ENCODE results near the gene SULT2A1. TPM values are rescaled to one million over a fixed set of nuclear protein-coding genes. Genes with fewer than 3 reads are reported as not detected.

SULT2A1 gene
- total and polyA plus RNA-seq, 2 donors from 2014 or later, result not detected

DNA sequence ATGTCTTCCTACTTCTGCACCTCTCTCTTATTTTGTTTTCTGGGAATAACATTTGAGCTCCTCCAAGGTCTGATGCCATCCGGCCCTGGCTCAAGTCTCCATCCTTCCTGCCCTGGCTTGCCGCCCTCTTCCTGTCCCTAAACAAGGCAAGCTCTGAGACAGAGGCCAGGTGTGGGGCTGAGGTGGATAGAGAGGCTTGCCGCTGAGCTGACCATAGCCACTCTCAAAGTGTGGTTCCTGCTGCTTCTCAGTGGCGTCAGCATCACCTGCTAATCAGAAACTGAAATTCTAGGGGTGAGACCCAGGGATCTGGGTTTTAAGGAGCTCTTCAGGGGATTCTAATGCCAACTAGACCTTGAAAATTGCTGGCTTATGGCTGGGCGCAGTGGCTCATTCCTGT lies 33.1 kb downstream of the SULT2A1 start:
- no peak for TF ChIP-seq CTCF (IDR thresholded peaks at IDR 0.05; ENCODE audit: borderline replicate concordance, extremely low read depth, insufficient read depth)
- intact Hi-C loops (cut with DNase I), result no loop called here
- H3K36me3 ChIP-seq (ENCODE audit: control insufficient read depth in 2 of 3, insufficient read depth in 3 of 3, low read length in 3 of 3), result no peaks in the 10 kb centered on the region
- H3K4me3 ChIP-seq (ENCODE audit: low read length in 3 of 3), result no peak overlapping the region
- H3K9me3 ChIP-seq (ENCODE audit: control insufficient read depth in 2 of 3, insufficient read depth in 1 of 3, low read length in 3 of 3), result no peaks in the 10 kb centered on the region
- no peaks in the 10 kb centered on the region for H3K4me1 ChIP-seq (ENCODE audit: control insufficient read depth in 2 of 3, insufficient read depth in 2 of 3, low read depth in 1 of 3, low read length in 3 of 3)
- H3K27ac ChIP-seq (ENCODE audit: low read depth in 2 of 2, low read length in 2 of 2), result no peak overlapping the region
- H3K27me3 ChIP-seq (ENCODE audit: control insufficient read depth, insufficient read depth, low read length), result peaks cover 8% of the 10 kb centered on the region
- no peak overlapping the region for H3K9ac ChIP-seq (ENCODE audit: low read length in 3 of 3)
- DNase-seq, result no peak
- FAIRE-seq, result no peak

DNA sequence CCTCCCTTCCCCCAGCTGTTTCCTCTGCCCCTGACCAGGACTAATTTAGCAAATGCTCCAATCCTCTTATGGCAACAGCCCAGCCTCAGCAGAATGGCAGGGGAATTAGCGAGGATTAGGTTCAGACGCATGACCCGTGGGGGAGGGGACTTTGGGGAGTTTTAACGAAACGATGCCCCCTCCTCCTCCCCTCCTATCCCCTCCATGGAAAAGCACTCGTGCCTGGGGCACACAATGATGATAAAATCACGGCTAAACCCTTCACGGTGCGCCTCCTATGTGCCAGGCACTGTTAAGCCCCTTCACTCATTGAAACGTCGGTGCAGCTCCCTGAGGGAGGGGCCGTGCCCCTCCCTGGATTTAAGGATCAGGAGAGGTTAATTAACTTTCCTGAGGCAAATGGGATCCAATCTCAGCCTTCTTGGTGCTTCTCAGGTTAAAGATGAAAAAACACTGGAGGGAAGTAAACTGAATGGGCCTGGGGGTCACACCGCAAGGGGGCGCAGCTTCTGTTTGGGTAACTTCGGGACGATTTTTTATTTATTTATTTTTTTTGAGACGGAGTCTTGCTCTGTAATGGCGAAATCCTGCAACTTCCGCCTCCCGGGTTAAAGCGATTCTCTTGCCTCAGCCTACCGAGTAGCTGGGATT lies 37.2 kb downstream of the SULT2A1 start:
- Histone ChIP-seq H3K9me3 (ENCODE audit: control insufficient read depth in 2 of 3, insufficient read depth in 1 of 3, low read length in 3 of 3) (no peaks in the 10 kb centered on the region), H3K27ac (ENCODE audit: low read depth in 2 of 2, low read length in 2 of 2) (no peak overlapping the region), H3K27me3 (ENCODE audit: control insufficient read depth, insufficient read depth, low read length) (peaks cover 8% of the 10 kb centered on the region), H3K9ac (ENCODE audit: low read length in 3 of 3) (no peak overlapping the region), H3K4me1 (ENCODE audit: control insufficient read depth in 2 of 3, insufficient read depth in 2 of 3, low read depth in 1 of 3, low read length in 3 of 3) (no peaks in the 10 kb centered on the region), H3K36me3 (ENCODE audit: control insufficient read depth in 2 of 3, insufficient read depth in 3 of 3, low read length in 3 of 3) (no peaks in the 10 kb centered on the region), H3K4me3 (ENCODE audit: low read length in 3 of 3) (no peak overlapping the region)
- peak; percentile 19 for TF ChIP-seq CTCF (IDR thresholded peaks at IDR 0.05; ENCODE audit: borderline replicate concordance, extremely low read depth, insufficient read depth)
- no peak for FAIRE-seq
- DNase-seq, result peak in 3 of 5 donors; percentile 6 to 12 (median 12)
- intact Hi-C loops (cut with DNase I), result no loop called here

DNA sequence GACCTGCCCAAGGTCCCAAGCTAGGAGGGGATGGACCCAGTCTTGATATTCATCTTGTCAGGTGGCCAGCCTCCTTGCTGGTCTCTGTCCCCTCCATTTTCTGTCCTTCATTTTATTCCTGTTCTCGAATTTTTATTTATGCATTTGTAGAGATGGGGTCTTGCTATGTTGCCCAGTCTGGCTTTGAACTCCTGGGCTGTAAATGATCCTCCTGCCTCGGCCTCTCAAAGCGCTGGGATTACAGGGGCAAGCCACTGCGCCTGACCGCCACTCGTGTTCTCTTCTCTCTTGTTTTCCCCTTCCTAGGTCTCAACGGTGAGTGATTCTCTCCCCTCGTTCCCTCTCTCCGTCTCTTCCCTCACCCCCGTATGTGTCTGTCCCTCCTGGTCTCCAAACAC lies 37.7 kb downstream of the SULT2A1 start:
- FAIRE-seq (no peak), DNase-seq (no peak)
- Histone ChIP-seq H3K9me3 (ENCODE audit: control insufficient read depth in 2 of 3, insufficient read depth in 1 of 3, low read length in 3 of 3) (no peaks in the 10 kb centered on the region), H3K27ac (ENCODE audit: low read depth in 2 of 2, low read length in 2 of 2) (no peak overlapping the region), H3K27me3 (ENCODE audit: control insufficient read depth, insufficient read depth, low read length) (peaks cover 8% of the 10 kb centered on the region), H3K4me1 (ENCODE audit: control insufficient read depth in 2 of 3, insufficient read depth in 2 of 3, low read depth in 1 of 3, low read length in 3 of 3) (no peaks in the 10 kb centered on the region), H3K4me3 (ENCODE audit: low read length in 3 of 3) (no peak overlapping the region), H3K36me3 (ENCODE audit: control insufficient read depth in 2 of 3, insufficient read depth in 3 of 3, low read length in 3 of 3) (no peaks in the 10 kb centered on the region), H3K9ac (ENCODE audit: low read length in 3 of 3) (no peak overlapping the region)
- intact Hi-C loops (cut with DNase I), result no loop called here
- TF ChIP-seq CTCF (IDR thresholded peaks at IDR 0.05; ENCODE audit: borderline replicate concordance, extremely low read depth, insufficient read depth), result no peak

GRCh38 chr19:47842941-47843340 lies 43.2 kb downstream of the SULT2A1 start:
- Histone ChIP-seq H3K9ac (ENCODE audit: low read length in 3 of 3) (no peak overlapping the region), H3K27ac (ENCODE audit: low read depth in 2 of 2, low read length in 2 of 2) (no peak overlapping the region), H3K9me3 (ENCODE audit: control insufficient read depth in 2 of 3, insufficient read depth in 1 of 3, low read length in 3 of 3) (no peaks in the 10 kb centered on the region), H3K36me3 (ENCODE audit: control insufficient read depth in 2 of 3, insufficient read depth in 3 of 3, low read length in 3 of 3) (no peaks in the 10 kb centered on the region), H3K4me1 (ENCODE audit: control insufficient read depth in 2 of 3, insufficient read depth in 2 of 3, low read depth in 1 of 3, low read length in 3 of 3) (no peaks in the 10 kb centered on the region), H3K4me3 (ENCODE audit: low read length in 3 of 3) (no peak overlapping the region), H3K27me3 (ENCODE audit: control insufficient read depth, insufficient read depth, low read length) (no peaks in the 10 kb centered on the region)
- no peak for DNase-seq
- intact Hi-C loops (cut with DNase I), result no loop called here
- TF ChIP-seq CTCF (IDR thresholded peaks at IDR 0.05; ENCODE audit: borderline replicate concordance, extremely low read depth, insufficient read depth), result no peak
- no peak for FAIRE-seq
